Measurements from ENCODE around the gene NKD1.

The NKD1 gene

DNA sequence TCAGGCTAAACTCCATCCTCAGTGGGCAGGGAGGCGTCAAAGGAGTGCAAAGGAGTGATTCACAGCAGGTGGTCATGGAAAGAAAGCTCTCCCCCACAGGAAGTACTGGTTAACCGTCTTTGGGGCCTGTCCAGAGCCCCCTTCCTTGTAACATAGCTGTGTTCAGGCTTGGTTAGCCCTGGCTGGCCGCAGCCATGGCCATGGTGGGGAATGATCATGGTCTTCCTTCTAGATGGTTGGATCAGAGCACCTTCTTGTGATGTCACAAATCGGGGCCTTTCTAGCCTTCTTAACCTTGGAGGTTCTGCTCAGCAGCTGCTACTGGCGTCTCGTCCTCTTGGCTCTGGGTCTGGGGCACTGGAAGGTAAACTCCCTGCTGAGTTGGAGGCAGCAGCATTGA, 15.8 kb downstream of the NKD1 start:
- Histone ChIP-seq H3K27me3 (ENCODE audit: low read depth, low read length) (no peaks in the 10 kb centered on the region), H3K4me1 (ENCODE audit: control insufficient read depth in 1 of 2, insufficient read depth in 2 of 2, low read length in 2 of 2) (peaks cover 0 to 16% of the 10 kb centered on the region in 2 donors), H3K27ac (ENCODE audit: low read length) (no peak overlapping the region)

DNA sequence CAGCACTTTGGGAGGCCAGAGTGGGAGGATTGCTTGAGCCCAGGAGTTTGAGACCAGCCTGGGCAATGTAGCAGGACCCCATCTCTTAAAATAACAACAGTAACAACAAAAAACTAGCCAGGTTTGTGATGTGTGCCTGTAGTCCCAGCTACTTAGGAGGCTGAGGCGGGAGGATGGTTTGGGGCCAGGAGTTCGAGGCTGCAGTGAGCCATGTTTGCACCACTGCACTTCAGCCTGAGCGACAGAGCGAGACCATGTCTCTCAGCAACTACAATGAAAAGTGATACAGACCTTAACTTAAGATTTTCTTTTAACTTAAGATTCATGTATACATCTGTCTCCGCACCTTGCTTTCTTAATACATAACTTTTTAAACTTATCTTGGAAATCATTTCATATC, 17.2 kb downstream of the NKD1 start:
- peaks cover 0 to 16% of the 10 kb centered on the region in 2 donors for H3K36me3 ChIP-seq (ENCODE audit: control insufficient read depth in 1 of 2, insufficient read depth in 2 of 2, low read length in 2 of 2)
- H3K4me1 ChIP-seq (ENCODE audit: control insufficient read depth in 1 of 2, insufficient read depth in 2 of 2, low read length in 2 of 2), result peaks cover 0 to 23% of the 10 kb centered on the region in 2 donors

More for the DNA sequence above, 15.8 kb downstream of the NKD1 start:
- Histone ChIP-seq H3K4me3 (ENCODE audit: low read depth in 1 of 2, low read length in 2 of 2) (no peak overlapping the region), H3K36me3 (ENCODE audit: control insufficient read depth in 1 of 2, insufficient read depth in 2 of 2, low read length in 2 of 2) (peaks cover 0 to 16% of the 10 kb centered on the region in 2 donors), H3K9me3 (ENCODE audit: control insufficient read depth in 1 of 2, low read length in 2 of 2) (peaks cover 0 to 4% of the 10 kb centered on the region in 2 donors)

GRCh38 chr16:50566014-50566962, 18.1 kb downstream of the NKD1 start:
- peaks cover 0 to 3% of the 10 kb centered on the region in 2 donors for H3K9me3 ChIP-seq (ENCODE audit: control insufficient read depth in 1 of 2, low read length in 2 of 2)
- no peak overlapping the region for H3K4me3 ChIP-seq (ENCODE audit: low read depth in 1 of 2, low read length in 2 of 2)
- peaks cover 0 to 23% of the 10 kb centered on the region in 2 donors for H3K4me1 ChIP-seq (ENCODE audit: control insufficient read depth in 1 of 2, insufficient read depth in 2 of 2, low read length in 2 of 2)
- no peaks in the 10 kb centered on the region for H3K27me3 ChIP-seq (ENCODE audit: low read depth, low read length)
- no peak overlapping the region for H3K27ac ChIP-seq (ENCODE audit: low read length)
- peaks cover 0 to 10% of the 10 kb centered on the region in 2 donors for H3K36me3 ChIP-seq (ENCODE audit: control insufficient read depth in 1 of 2, insufficient read depth in 2 of 2, low read length in 2 of 2)

More for the DNA sequence above, 17.2 kb downstream of the NKD1 start:
- peaks cover 0 to 4% of the 10 kb centered on the region in 2 donors for H3K9me3 ChIP-seq (ENCODE audit: control insufficient read depth in 1 of 2, low read length in 2 of 2)
- H3K27me3 ChIP-seq (ENCODE audit: low read depth, low read length), result no peaks in the 10 kb centered on the region
- no peak overlapping the region for H3K27ac ChIP-seq (ENCODE audit: low read length)
- no peak overlapping the region for H3K4me3 ChIP-seq (ENCODE audit: low read depth in 1 of 2, low read length in 2 of 2)

DNA sequence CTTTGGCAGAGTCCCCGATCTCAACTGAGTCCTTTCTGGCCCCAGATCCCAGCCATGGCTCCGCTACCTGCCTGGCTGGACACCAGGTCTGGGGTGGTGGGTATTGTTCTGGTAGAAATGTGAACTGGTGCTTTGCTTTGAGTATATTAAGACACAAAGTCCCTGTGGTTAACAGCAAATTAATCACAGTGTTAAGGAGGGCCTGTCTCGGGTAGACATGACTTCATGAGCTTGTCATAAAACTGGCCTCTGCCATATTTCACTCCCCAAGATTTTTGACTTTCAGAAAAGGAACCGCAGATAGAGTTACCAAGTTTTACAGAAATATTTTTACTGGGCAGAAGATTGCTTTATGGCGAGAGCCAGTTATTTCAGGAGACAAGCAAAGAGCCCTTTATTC, 19.5 kb downstream of the NKD1 start:
- H3K9me3 ChIP-seq (ENCODE audit: control insufficient read depth in 1 of 2, low read length in 2 of 2), result no peaks in the 10 kb centered on the region
- H3K4me3 ChIP-seq (ENCODE audit: low read depth in 1 of 2, low read length in 2 of 2), result no peak overlapping the region
- H3K27me3 ChIP-seq (ENCODE audit: low read depth, low read length), result no peaks in the 10 kb centered on the region
- no peak overlapping the region for H3K27ac ChIP-seq (ENCODE audit: low read length)
- H3K4me1 ChIP-seq (ENCODE audit: control insufficient read depth in 1 of 2, insufficient read depth in 2 of 2, low read length in 2 of 2), result peaks cover 0 to 23% of the 10 kb centered on the region in 2 donors
- H3K36me3 ChIP-seq (ENCODE audit: control insufficient read depth in 1 of 2, insufficient read depth in 2 of 2, low read length in 2 of 2), result no peaks in the 10 kb centered on the region

DNA sequence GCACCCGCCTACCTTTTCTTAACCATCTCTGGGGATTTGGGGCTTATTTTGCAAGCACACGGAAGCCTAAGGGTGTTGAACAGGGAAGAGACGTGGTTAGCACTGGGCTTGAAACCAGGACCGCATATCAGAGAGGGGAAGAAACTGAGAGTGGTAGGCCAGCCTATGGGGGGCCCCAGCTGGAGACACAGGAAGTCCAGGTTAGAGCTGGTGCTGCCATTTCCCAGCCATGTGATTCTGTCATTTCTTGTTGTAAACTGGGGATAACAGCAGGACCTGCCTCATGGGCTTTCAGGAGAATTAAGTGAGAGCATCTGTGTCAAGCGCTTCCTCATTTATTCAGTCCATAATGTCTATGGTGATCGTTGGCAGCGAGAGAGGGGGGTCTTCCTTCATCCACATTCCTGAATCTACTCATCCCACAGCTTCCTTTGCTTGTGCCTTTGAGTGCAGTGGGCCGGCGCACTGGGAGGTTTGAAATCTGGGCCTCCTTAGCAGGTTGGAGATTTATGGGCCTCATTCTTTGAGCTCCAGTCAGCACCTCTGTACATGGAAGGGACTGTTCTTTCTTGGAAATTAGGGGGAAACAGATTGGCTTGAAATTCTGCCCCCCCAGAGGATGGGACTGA, 20.1 kb downstream of the NKD1 start:
- Histone ChIP-seq H3K36me3 (ENCODE audit: control insufficient read depth in 1 of 2, insufficient read depth in 2 of 2, low read length in 2 of 2) (no peaks in the 10 kb centered on the region), H3K27me3 (ENCODE audit: low read depth, low read length) (no peaks in the 10 kb centered on the region), H3K27ac (ENCODE audit: low read length) (no peak overlapping the region), H3K4me3 (ENCODE audit: low read depth in 1 of 2, low read length in 2 of 2) (no peak overlapping the region), H3K9me3 (ENCODE audit: control insufficient read depth in 1 of 2, low read length in 2 of 2) (no peaks in the 10 kb centered on the region), H3K4me1 (ENCODE audit: control insufficient read depth in 1 of 2, insufficient read depth in 2 of 2, low read length in 2 of 2) (peaks cover 0 to 29% of the 10 kb centered on the region in 2 donors)

- H3K27me3 ChIP-seq (ENCODE audit: low read depth, low read length), result no peaks in the 10 kb centered on the region
- no peaks in the 10 kb centered on the region for H3K9me3 ChIP-seq (ENCODE audit: control insufficient read depth in 1 of 2, low read length in 2 of 2)
- H3K27ac ChIP-seq (ENCODE audit: low read length), result no peak overlapping the region
- no peaks in the 10 kb centered on the region for H3K36me3 ChIP-seq (ENCODE audit: control insufficient read depth in 1 of 2, insufficient read depth in 2 of 2, low read length in 2 of 2)
- peaks cover 2 to 39% of the 10 kb centered on the region in 2 donors for H3K4me1 ChIP-seq (ENCODE audit: control insufficient read depth in 1 of 2, insufficient read depth in 2 of 2, low read length in 2 of 2)
- no peak overlapping the region for H3K4me3 ChIP-seq (ENCODE audit: low read depth in 1 of 2, low read length in 2 of 2)
Observed at GRCh38 chr16:50570354-50570753, 22.2 kb downstream of the NKD1 start.

GRCh38 chr16:50570808-50571598, 22.8 kb downstream of the NKD1 start:
- Histone ChIP-seq H3K27ac (ENCODE audit: low read length) (no peak overlapping the region), H3K4me3 (ENCODE audit: low read depth in 1 of 2, low read length in 2 of 2) (no peak overlapping the region), H3K36me3 (ENCODE audit: control insufficient read depth in 1 of 2, insufficient read depth in 2 of 2, low read length in 2 of 2) (no peaks in the 10 kb centered on the region), H3K9me3 (ENCODE audit: control insufficient read depth in 1 of 2, low read length in 2 of 2) (no peaks in the 10 kb centered on the region), H3K27me3 (ENCODE audit: low read depth, low read length) (no peaks in the 10 kb centered on the region), H3K4me1 (ENCODE audit: control insufficient read depth in 1 of 2, insufficient read depth in 2 of 2, low read length in 2 of 2) (peaks cover 2 to 43% of the 10 kb centered on the region in 2 donors)

- Histone ChIP-seq H3K27me3 (ENCODE audit: low read depth, low read length) (no peaks in the 10 kb centered on the region), H3K9me3 (ENCODE audit: control insufficient read depth in 1 of 2, low read length in 2 of 2) (no peaks in the 10 kb centered on the region), H3K4me3 (ENCODE audit: low read depth in 1 of 2, low read length in 2 of 2) (no peak overlapping the region), H3K4me1 (ENCODE audit: control insufficient read depth in 1 of 2, insufficient read depth in 2 of 2, low read length in 2 of 2) (peaks cover 2 to 43% of the 10 kb centered on the region in 2 donors), H3K36me3 (ENCODE audit: control insufficient read depth in 1 of 2, insufficient read depth in 2 of 2, low read length in 2 of 2) (no peaks in the 10 kb centered on the region), H3K27ac (ENCODE audit: low read length) (no peak overlapping the region)
Observed at GRCh38 chr16:50571786-50572185, 23.6 kb downstream of the NKD1 start.

DNA sequence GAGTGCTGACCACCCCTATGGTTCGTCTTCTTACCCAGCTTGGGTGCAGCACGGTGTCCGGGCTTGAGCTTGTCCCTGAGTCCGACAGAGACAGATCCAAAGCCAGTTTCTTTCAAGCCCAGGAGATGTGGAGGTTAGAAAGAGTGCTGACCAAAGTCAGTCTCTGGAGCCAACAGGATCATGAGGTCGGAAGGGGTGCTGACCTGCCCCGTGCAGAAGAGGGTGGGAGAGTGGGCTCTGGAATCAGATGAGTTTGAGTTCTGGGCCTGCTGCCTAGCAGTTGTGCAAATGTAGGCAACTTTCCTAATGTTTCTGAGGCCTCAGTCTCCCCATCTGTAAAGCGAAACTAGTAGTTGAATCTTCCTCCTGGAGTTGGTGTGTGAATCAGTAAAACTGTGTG, 24.5 kb downstream of the NKD1 start:
- peaks cover 2 to 39% of the 10 kb centered on the region in 2 donors for H3K4me1 ChIP-seq (ENCODE audit: control insufficient read depth in 1 of 2, insufficient read depth in 2 of 2, low read length in 2 of 2)
- no peak overlapping the region for H3K4me3 ChIP-seq (ENCODE audit: low read depth in 1 of 2, low read length in 2 of 2)
- no peaks in the 10 kb centered on the region for H3K27me3 ChIP-seq (ENCODE audit: low read depth, low read length)
- no peaks in the 10 kb centered on the region for H3K9me3 ChIP-seq (ENCODE audit: control insufficient read depth in 1 of 2, low read length in 2 of 2)
- no peaks in the 10 kb centered on the region for H3K36me3 ChIP-seq (ENCODE audit: control insufficient read depth in 1 of 2, insufficient read depth in 2 of 2, low read length in 2 of 2)
- no peak overlapping the region for H3K27ac ChIP-seq (ENCODE audit: low read length)

GRCh38 chr16:50573279-50573678, 25.1 kb downstream of the NKD1 start:
- no peak overlapping the region for H3K27ac ChIP-seq (ENCODE audit: low read length)
- peaks cover 2 to 35% of the 10 kb centered on the region in 2 donors for H3K4me1 ChIP-seq (ENCODE audit: control insufficient read depth in 1 of 2, insufficient read depth in 2 of 2, low read length in 2 of 2)
- no peaks in the 10 kb centered on the region for H3K9me3 ChIP-seq (ENCODE audit: control insufficient read depth in 1 of 2, low read length in 2 of 2)

More at GRCh38 chr16:50573279-50573678, 25.1 kb downstream of the NKD1 start:
- Histone ChIP-seq H3K27me3 (ENCODE audit: low read depth, low read length) (no peaks in the 10 kb centered on the region), H3K4me3 (ENCODE audit: low read depth in 1 of 2, low read length in 2 of 2) (no peak overlapping the region), H3K36me3 (ENCODE audit: control insufficient read depth in 1 of 2, insufficient read depth in 2 of 2, low read length in 2 of 2) (no peaks in the 10 kb centered on the region)
